Hepatocyte (in vitro differentiated cells): Measurements from ENCODE around the gene GARS1. TPM values are rescaled to one million over a fixed set of nuclear protein-coding genes. Genes with fewer than 3 reads are reported as not detected.

Source experiments
- DNase-seq: peaks from one replicate; pipeline ENCODE4 v3.0.0-alpha.2; 2016; ENCODE audit warnings: low spot score
- H2AFZ ChIP-seq: fragments of 200-600 bp; sonication (generic); 2 replicates; pipeline ENCODE4 v1.6.0; 2016; ENCODE audit warnings: antibody characterized with exemption, mild to moderate bottlenecking
- H3K27ac ChIP-seq: fragments of 200-600 bp; sonication (generic); 2 replicates; pipeline ENCODE4 v1.5.1; 2016; ENCODE audit warnings: mild to moderate bottlenecking
- H3K27me3 ChIP-seq: fragments of 200-600 bp; sonication (generic); 2 replicates; pipeline ENCODE4 v1.6.1; 2016
- H3K36me3 ChIP-seq: fragments of 200-600 bp; sonication (generic); replicated peaks from 2 replicates; pipeline ENCODE4 v1.5.1; 2016; ENCODE audit warnings: low read depth; ENCODE audit not compliant: insufficient read depth
- H3K4me1 ChIP-seq: fragments of 200-600 bp; sonication (generic); 2 replicates; pipeline ENCODE4 v1.5.1; 2016; ENCODE audit warnings: mild to moderate bottlenecking, moderate library complexity; ENCODE audit not compliant: insufficient read depth
- H3K4me2 ChIP-seq: fragments of 200-600 bp; sonication (generic); 2 replicates; pipeline ENCODE4 v1.6.0; 2016
- H3K4me3 ChIP-seq: fragments of 200-600 bp; sonication (generic); 2 replicates; pipeline ENCODE4 v1.5.1; 2016; ENCODE audit warnings: mild to moderate bottlenecking
- H3K79me2 ChIP-seq: fragments of 200-600 bp; sonication (generic); 2 replicates; pipeline ENCODE4 v1.6.0; 2017; ENCODE audit warnings: mild to moderate bottlenecking
- H3K9me2 ChIP-seq: fragments of 200-600 bp; sonication (generic); replicated peaks from 2 replicates; pipeline ENCODE4 v1.6.0; 2017; ENCODE audit warnings: mild to moderate bottlenecking; ENCODE audit not compliant: insufficient read depth
- H3K9me3 ChIP-seq: fragments of 200-600 bp; sonication (generic); 2 replicates; pipeline ENCODE4 v1.5.1; 2016; ENCODE audit warnings: low read depth, mild to moderate bottlenecking
- H4K20me1 ChIP-seq: fragments of 200-600 bp; sonication (generic); 2 replicates; pipeline ENCODE4 v1.6.0; 2016; ENCODE audit warnings: mild to moderate bottlenecking; ENCODE audit not compliant: insufficient read depth, poor library complexity, severe bottlenecking
- CTCF ChIP-seq: fragments of 200-600 bp; sonication (generic); IDR thresholded peaks from 2 replicates; pipeline ENCODE4 v1.5.1; 2016; ENCODE audit warnings: antibody characterized with exemption, mild to moderate bottlenecking; ENCODE audit not compliant: poor library complexity
- EZH2 ChIP-seq: fragments of 200-600 bp; sonication (generic); IDR thresholded peaks from 2 replicates; pipeline ENCODE4 v1.6.1; 2016; ENCODE audit warnings: antibody characterized with exemption, mild to moderate bottlenecking, borderline replicate concordance
- EZH2phosphoT487 ChIP-seq: fragments of 200-600 bp; sonication (generic); IDR thresholded peaks from one replicate; pipeline ENCODE4 v1.6.1; 2018; ENCODE audit warnings: antibody characterized with exemption, mild to moderate bottlenecking, low read depth, moderate library complexity; ENCODE audit not compliant: unreplicated experiment, severe bottlenecking
- WGBS: methylation state at CpG from one replicate; pipeline ENCODE4 v1.1.6; 2016; ENCODE audit warnings: low lambda C conversion rate; ENCODE audit errors: missing lambda C conversion rate; 5-methylcytosine and 5-hydroxymethylcytosine counted together
- polyA plus RNA-seq: library from polyadenylated mRNA; unstranded; fragments of >200 nt; fragmentation: Nextera tagmentation; extraction: Ambion mirVana; gene quantifications from 2 replicates; pipeline ENCODE4 v1.2.1, GENCODE V29; 2016
- total RNA-seq: library from RNA; depleted of rRNA; stranded (reverse); fragments of >200 nt; gene quantifications from 2 replicates; pipeline ENCODE4 v1.2.3, GENCODE V29; 2014

Gene GARS1
- total and polyA plus RNA-seq, 2 experiments from 2014 or later = 131 to 163 TPM

GRCh38 chr7:30682212-30683083 lies 87.8 kb downstream of the GARS1 start, which contains the start of gene CRHR2:
CRHR2 (minus strand) TSS chr7:30682456; CDS start chr7:30682280, 176 bp downstream.
- peak within 1 kb of the TSS; percentile 98 for H3K4me2 ChIP-seq
- no peaks in the 10 kb centered on the region for H3K9me2 ChIP-seq
- no peaks in the 10 kb centered on the region for H3K9me3 ChIP-seq
- peak; percentile 41 for DNase-seq
- peak within 1 kb of the TSS; percentile 49 for H3K4me3 ChIP-seq
- no peaks in the 10 kb centered on the region for H4K20me1 ChIP-seq
- H3K27ac ChIP-seq = no peak within 1 kb of the TSS
- H3K79me2 ChIP-seq = no peaks in the 10 kb centered on the region
- peaks cover 66% of the 10 kb centered on the region for H3K27me3 ChIP-seq
- TF ChIP-seq EZH2phosphoT487 (no peak), EZH2 (no peak), CTCF (peak; percentile 55)
- no peaks in the 10 kb centered on the region for H3K36me3 ChIP-seq
- 6% methylated on average over 59 of the region's 67 CpGs for WGBS
- H2AFZ ChIP-seq = peak within 1 kb of the TSS; percentile 38
- H3K4me1 ChIP-seq = peaks cover 8% of the 10 kb centered on the region

- Histone ChIP-seq H3K4me2 (no peak overlapping the region), H3K9me2 (no peaks in the 10 kb centered on the region), H3K36me3 (no peaks in the 10 kb centered on the region), H3K27ac (no peak overlapping the region), H2AFZ (no peak overlapping the region), H3K79me2 (no peaks in the 10 kb centered on the region), H3K4me1 (peaks cover 8% of the 10 kb centered on the region), H3K27me3 (peaks cover 58% of the 10 kb centered on the region), H3K4me3 (no peak overlapping the region), H3K9me3 (no peaks in the 10 kb centered on the region), H4K20me1 (no peaks in the 10 kb centered on the region)
- 84% methylated on average over 5 of the region's 5 CpGs for WGBS
- DNase-seq = no peak
- TF ChIP-seq CTCF (no peak), EZH2phosphoT487 (no peak)
These were observed 88.6 kb downstream of the GARS1 start for GRCh38 chr7:30683306-30683705.

Other genes starting within 250 kb of the GARS1 start
- gene NOD1, start 116.1 kb upstream of the GARS1 start, total RNA-seq = 6.1 and 6.9 TPM in 2 replicates
- gene NOD1, start 116.1 kb upstream of the GARS1 start, polyA plus RNA-seq = 3.0 and 7.5 TPM in 2 replicates
- gene GGCT, start 90.0 kb upstream of the GARS1 start, total RNA-seq = 43.4 and 47.2 TPM in 2 replicates
- 46.9 and 55.7 TPM in 2 replicates for gene GGCT, start 90.0 kb upstream of the GARS1 start, polyA plus RNA-seq
- gene CRHR2, start 87.6 kb downstream of the GARS1 start, total RNA-seq = not detected in 2 replicates
- gene CRHR2, start 87.6 kb downstream of the GARS1 start, polyA plus RNA-seq = 0.19 and 0.21 TPM in 2 replicates
- gene INMT, start 157.3 kb downstream of the GARS1 start, total RNA-seq = 18.1 and 18.4 TPM in 2 replicates
- 17.4 and 22.0 TPM in 2 replicates for gene INMT, start 157.3 kb downstream of the GARS1 start, polyA plus RNA-seq
- 3.1 and 6.3 TPM in 2 replicates for gene MINDY4, start 176.5 kb downstream of the GARS1 start, total RNA-seq
- 4.4 and 5.2 TPM in 2 replicates for gene MINDY4, start 176.5 kb downstream of the GARS1 start, polyA plus RNA-seq